ENCODE results near the gene ADAMTS16.

GRCh38 chr5:5164163-5164562 is 24.0 kb downstream of the ADAMTS16 start:
- no peak for TF ChIP-seq MLX (CRISPR knock-in tag; IDR thresholded peaks at IDR 0.05)
- TF ChIP-seq CTCF (IDR thresholded peaks at IDR 0.05) = no peak
- no peak for TF ChIP-seq NR3C1 (CRISPR knock-in tag; conservative IDR thresholded peaks at IDR 0.05; ENCODE audit: low read depth)
- TF ChIP-seq STAT6 (CRISPR knock-in tag; conservative IDR thresholded peaks at IDR 0.05; ENCODE audit: low read depth) = no peak

Measured in WTC11 (cell line).